GM21825 (cell line): Measurements from ENCODE around the gene FKBP10.

ENCODE experiments used
- ATAC-seq: cut with Tn5 transposase; IDR thresholded peaks from one replicate; pipeline ENCODE4 v1.9.1; 2021; ENCODE audit warnings: mild to moderate bottlenecking, moderate library complexity; ENCODE audit not compliant: unreplicated experiment

Gene FKBP10

DNA sequence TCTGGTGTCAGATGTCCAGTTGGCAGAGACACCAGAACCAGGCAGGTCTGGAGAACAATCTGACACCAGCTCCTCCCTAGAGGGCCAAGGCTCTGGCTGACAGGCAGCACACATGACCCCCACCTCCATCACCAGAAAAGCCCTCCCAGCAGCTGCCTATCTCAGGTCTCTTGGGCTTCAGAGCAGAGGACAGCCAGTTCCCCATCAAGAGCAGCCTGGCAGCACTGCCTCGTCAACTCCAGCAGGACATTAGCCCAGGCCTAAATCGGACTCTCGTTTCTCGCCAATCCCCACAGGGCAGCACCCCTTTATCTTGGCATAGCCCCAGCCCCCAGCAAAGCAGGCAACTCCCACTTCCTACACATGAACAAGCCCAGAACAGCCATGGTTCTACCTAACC lies 30.7 kb upstream of the FKBP10 start:
- ATAC-seq: no peak

DNA sequence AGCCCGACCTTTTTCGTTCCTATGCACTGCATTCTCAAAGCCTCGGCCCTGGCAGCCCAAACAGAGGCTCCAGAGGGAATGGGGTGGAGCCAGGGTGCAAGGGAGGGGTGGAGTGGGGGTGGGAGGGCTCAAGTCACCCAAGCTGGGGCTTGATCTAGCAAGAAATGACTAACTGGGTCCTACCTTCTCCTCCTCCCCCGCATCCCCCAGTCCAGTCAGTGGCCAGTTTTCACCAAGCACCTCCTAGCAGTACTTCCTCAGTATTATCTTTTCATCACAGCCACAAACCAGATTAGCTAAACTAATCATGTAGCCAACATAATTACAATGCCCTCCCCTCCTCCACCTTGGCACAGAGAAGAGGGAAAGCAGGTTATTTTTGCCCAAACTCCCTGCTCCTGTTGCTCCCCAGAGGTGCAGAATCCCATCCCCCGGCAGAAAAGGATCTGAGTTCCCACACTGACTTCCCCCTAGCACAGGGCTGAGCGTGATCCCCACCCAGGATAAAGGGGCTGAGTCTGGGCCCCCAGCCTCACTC lies 28.5 kb upstream of the FKBP10 start:
- no peak for ATAC-seq

DNA sequence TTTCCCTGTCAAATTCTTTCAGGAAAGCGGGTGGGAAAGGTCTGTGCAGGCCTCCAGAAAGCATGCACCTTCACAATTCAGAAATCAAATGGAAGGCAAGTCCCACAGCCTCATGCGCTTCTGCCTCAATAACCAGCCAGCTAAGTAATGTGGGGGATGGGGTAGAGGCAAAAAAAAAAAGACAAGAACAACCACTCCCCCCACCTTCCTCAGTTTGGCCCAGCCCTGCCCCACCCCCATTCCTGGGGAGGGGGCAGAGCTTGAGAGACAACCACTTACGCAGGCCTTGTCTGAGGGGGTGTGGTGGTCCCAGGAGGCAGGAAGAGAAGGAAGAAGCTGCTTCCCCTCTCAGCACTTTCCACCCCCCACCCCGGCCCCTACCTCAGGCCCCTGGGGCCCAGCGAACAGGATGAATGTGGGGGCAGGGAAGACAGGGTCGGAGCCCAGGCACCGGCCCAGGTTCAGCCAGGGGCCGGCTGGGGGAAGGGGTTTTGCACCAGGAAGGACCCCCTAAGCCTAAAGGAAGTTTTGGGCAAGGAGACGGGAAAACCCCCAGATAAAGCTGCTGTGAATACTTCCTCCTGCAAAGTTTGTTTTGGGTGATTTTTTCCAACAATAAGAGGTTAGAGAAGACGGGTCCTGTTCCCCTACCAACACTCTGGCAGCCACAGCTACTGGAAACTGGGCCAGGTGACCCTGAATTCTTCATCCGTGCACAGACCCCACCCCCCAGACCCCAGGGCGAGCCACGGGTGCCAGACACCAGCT lies 27.5 kb upstream of the FKBP10 start:
- no peak for ATAC-seq

DNA sequence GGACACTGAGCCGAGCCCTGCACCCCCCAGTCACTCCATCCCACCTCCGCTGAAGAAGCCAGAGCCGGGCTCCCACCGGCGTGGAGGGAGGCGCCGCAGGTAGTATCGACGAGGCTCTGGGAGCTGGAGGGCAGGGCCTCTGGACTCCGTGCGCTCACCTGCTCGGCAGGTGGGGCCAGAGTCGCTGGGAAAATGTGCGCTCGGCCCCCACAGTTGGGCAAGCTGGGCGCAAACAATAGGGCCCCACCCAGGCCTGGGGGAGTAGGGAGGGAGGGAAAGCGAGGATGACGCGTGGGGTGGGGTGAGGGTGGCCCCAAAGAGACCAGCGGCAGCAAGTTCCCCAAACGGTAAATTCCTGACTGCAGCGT lies 27.0 kb upstream of the FKBP10 start:
- ATAC-seq: no peak

DNA sequence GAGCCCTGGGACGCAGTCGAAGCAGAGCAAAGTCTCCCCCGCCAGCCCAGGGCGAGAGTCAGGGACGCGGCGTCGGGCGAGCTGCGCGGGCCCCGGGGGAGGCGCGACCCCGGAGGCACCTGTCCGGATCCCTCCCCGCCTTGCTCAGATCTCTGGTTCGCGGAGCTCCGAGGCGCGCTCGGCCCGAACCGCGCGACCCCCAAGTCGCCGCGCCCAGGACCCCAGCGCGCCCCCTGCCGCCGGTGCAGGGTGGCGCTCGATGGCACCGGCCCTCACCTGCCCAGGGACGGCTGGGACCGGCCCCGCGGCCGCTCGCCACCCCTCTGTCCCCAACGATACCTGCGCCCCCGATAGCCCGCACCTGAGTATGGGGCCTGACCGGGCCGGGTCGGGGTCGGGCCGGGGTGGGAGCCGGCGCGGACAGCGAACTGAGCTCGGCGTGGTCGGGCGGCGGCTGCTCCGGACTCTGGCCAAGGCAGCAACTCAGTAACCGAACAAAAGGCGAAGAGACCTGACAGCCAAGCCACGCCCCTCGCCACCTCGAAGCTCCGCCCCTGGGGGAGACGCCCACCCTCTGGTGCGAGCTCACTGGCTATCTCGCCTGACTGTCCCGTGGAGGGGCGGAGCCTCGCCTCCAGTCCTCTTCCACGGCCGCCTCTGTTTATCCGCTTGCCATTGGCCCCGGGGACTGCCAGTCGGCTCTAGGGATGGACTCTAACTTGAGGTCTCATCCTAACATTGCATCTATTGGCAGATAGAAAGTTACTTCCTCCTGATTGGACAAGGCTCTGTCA lies 26.4 kb upstream of the FKBP10 start, which contains the start of gene JUP:
JUP (minus strand) TSS at position 485 of the 794 bp plus-strand sequence. CDS start 14,857 bp downstream, outside the sequence.
- ATAC-seq: no peak

- no peak for ATAC-seq
These were observed 25.8 kb upstream of the FKBP10 start for GRCh38 chr17:41787021-41787418.

DNA sequence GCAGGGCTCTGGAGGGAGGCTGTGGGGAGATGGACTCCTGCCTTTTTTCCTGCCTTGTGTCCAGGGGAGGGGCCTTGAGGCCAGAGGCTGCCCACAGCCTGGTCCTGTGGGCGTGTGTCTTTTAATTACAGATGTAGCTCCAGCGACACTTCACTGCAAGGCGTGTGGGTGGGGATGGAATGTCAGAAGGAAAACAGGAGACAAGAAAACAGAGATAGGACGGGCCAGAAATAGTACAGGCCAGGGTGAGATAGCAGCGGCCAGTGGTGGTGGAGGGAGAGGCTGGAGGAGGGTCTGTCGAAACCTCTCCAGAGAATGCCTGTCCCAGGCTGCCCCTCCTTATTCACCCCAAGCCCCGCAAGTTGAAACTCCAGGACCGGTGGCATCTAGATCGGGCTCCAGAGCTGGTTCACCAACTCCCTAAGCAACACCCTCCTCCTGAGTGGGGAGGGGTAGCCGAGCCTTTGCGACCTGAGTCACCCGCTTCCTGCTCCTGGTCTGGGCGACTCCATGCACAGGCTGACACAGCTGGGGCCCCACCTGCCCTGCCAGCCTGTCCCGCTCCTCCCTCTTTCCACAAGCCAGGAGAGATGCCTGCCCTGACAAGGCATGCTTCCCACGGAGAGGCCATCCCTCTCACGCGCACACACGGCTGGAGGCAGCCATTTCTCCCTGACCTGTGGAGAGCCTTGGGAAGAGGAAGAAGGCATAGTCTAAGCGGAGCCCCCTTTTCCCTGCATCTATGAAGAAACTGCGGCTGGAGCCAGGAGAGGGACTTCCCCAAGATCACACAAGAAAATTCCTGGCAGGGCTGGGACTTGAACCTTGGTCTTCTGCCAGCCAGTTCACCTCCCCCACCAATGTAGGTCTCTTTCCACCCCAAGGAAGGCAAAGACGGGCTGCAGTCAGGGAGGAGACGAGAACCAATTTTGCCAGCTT lies 19.7 kb upstream of the FKBP10 start:
- no peak for ATAC-seq

DNA sequence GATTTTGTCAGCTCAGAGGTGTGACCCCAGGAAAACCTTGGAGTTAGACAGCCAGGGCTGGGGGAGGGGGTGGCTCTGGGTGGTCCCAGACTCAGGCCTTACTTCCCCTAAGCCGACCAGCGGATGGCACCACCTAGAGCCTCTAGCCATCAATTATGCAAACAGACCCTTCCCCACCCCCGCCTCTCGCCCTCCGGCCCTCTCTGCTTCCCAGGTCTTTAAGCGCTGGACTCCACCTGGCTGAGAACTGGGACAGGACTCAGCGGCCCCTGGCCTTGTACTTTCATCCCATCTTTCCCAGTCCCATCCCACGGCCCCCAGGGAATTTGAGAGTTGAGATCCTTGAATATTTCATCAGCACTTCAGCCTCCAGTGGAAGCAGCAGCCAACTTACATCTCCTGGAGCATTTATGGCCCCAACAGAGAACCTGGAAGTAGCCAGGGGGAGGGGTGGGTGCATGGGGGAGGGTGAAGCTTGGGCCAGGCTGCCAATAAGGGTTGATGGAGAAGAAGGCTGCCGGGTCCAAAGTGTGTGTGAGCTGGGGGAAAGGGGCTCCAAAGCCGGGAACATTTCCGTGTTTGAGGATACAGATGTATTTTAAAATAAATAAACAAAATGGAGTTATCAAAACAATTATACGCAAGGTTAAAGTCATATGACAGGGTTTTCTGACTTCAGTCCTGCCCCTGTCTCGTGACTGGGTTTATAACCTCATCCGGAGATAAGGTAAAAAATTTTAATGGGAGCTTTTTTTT lies 18.8 kb upstream of the FKBP10 start:
- ATAC-seq: no peak

DNA sequence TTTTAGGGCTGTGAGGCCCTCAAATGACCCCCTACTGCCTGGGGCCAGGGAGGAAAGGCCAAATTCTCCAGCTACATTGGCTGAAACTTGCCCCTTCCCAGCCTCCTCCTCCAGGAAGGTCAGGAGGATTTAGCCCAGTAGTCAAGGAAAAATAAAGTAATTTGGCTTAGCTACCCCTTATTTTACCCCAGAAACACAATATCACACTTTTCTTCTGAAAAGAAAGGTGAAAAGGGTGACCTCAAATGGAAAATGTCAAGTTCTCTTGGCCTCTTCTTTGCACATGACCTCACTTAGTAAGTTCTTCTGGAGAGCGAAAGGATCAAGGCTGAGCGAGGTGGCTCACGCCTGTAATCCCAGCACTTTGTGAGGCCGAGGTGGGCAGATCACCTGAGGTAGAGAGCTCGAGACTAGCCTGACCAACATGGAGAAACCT lies 18.2 kb upstream of the FKBP10 start:
- no peak for ATAC-seq

DNA sequence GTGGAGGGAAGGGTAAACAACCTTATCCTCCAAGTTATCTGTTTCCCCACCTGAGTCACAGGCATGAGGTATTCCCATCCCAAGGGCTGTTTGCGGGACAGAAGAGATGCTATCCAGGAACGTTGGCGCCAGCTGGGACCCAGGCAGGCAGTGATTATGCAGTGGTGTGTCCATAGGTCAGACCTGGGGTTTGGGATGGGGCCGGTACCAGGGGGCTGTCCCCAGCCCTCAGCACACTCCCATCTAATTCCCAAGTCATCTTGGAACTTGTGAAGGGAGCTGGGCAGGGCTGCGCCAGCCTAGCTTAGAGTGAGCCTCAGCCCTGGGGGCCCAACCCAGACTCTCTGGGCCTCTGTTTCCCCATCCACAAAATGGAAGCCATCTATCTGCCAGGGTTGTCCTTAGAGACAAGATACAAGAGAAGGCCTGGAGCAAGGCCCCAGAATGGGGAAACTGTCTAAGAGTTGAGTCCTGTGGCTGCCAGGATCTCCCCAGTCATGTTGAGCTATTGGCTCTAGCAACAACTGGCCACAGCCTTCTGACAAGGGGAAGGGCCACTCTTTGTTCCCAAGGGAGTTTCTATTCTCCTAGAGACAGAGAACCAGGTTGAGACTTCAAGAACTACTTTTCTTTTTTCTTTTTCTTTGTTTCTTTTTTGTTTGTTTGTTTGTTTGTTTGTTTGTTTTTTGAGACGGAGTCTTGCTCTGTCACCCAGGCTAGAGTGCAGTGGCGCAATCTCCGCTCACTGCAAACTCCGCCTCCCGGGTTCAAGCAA lies 16.5 kb upstream of the FKBP10 start:
- no peak for ATAC-seq

- no peak for ATAC-seq
These were observed 15.4 kb upstream of the FKBP10 start for GRCh38 chr17:41797377-41797776.

GRCh38 chr17:41799366-41799765 lies 13.4 kb upstream of the FKBP10 start:
- ATAC-seq: no peak

DNA sequence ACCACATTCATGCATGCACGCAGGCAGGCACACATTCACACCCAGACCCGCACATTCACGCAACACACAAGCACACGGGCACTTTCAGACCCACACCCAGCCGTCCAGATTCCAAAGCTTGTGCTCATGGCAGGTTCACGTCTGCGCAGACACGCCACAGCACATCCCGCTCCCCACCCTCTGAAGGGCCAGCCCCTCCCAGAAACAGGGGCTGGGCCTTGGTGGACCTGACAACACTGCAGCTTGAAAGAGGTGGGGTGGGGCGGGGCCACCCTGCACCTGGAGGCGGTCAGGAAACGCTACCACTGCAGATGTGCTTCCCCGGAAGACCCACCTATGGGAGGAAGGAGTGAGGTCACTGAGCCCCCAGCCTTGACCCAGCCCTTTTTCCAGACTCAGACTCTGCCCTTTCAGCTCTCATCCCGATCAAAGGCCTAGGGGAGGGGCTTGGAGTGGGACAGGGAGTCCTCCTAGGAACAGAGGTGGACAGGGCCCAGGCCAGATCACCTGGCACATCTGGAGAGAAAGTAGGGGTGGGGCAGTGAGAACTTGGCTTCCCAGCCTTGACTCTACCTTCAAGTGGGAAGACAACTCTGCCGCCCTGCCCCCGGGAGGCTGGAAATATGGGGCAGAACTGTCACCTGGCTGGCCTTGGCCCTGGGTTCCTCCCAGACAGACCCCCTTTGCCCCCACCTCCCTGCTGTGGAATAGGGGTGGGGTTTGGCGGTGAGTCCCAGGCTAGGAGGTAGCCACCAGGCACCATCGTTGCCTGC lies 12.0 kb upstream of the FKBP10 start:
- no peak for ATAC-seq

DNA sequence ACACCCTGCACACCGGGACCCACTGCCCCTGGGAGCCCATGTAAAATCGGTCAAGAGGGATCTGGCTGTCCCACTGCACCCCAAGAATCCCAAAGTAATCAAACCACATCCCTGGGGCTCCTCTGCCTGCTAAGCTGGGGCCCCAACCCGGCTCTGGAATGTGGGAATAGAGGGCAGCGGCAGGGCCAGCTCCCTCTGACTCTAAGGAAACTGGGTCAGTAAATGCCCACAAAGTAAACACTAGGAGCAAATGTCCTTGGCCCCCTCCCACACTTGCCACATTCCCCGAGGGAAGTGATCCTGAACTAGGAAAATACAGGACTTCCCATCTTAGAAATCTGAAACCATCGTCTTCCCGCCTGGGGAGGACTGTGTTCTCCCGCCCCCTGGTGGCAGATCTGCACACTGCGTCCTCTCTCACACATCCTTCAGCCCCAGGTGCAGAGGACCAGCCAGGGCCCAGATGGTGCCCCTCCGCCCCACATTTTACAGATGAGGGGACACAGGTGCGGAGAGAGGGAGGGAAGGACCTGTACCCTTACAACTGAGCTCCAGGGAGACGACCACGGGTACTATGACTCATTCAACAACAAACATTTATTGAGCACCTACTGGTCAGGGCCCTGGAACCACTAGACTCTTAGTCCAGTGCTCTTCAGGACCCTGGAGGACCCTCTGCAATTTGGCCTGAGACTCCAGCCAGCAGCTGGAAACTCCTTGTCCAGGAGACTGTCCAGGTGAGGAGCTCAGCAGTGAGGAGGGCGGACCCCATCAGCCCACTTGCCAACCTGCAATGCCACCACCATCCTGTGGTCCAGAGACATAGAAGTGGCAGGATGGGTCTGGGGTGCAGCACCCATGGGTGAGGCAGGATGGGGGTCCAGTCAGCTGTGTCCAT lies 11.2 kb upstream of the FKBP10 start:
- no peak for ATAC-seq

DNA sequence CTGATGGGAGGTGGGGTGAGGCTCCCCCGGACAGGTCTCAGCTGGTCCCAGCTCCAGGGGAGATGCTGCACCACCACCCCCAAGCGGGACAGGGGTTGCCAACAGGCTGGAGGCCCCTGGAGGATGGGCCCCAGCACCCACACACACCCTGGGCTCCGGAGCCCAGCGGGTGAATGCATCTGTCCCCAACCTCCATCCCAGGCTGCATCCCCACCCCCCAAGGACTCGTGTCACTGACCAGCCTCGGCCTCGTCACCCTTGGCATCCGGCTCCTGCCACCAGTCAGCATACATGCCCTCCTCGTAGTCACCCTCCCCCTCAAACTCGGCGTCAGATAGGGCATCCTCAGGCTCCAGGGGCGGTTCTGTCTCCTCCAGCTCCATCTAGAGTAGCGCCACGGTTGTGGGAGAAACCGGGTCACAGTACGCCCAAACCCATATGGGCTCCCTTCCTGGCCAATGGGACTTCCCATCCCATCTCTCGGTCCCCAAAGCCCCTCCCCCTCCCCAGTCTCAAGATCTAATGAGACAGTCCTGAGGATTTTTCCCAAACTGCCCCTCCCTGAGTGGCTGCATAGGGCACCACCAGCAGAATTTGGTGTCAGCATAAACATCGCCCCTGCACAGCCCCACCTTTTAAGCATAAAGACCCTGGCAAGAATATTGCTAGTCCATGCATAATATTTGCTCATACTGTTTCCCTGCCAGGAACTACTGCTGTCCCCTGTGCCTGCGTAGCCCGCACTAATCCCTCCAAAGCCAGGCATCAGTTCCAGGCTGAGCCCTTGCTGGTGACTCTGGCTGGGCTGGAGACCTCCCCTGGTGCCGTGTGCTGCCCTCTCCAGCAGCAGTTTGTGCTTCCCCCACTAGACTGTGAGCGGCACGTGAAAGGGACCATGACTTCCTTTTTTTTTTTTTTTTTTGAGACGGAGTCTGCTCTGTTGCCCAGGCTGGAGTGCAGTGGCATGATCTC lies 9.5 kb upstream of the FKBP10 start:
- no peak for ATAC-seq

- no peak for ATAC-seq
These were observed 5.9 kb upstream of the FKBP10 start for GRCh38 chr17:41806685-41807445.
